HepG2 (cell line): ENCODE measurements around the gene TMEM61. TPM values are rescaled to one million over a fixed set of nuclear protein-coding genes. Genes with fewer than 3 reads are reported as not detected.
A peak's percentile ranks its signal among the peaks of the same experiment; 100 is the strongest.

ENCODE experiments used
- AHR ChIP-seq: IDR thresholded peaks from 2 replicates; pipeline ENCODE4 v1.6.1; 2018; ENCODE audit warnings: missing genetic modification reagents, missing compliant biosample characterization
- CSRNP1 ChIP-seq: sonication (generic); formaldehyde crosslinking; IDR thresholded peaks from 2 replicates; pipeline ENCODE4 v1.8.1; 2023; ENCODE audit warnings: mild to moderate bottlenecking, missing genetic modification reagents
- CTCF ChIP-seq: sonication (generic); formaldehyde crosslinking; IDR thresholded peaks from 2 replicates; pipeline ENCODE4 v1.5.0; 2020; ENCODE audit warnings: mild to moderate bottlenecking, missing genetic modification reagents, moderate library complexity
- DMTF1 ChIP-seq: sonication (generic); formaldehyde crosslinking; IDR thresholded peaks from 2 replicates; pipeline ENCODE4 v1.4.0; 2020; ENCODE audit warnings: mild to moderate bottlenecking, missing genetic modification reagents
- ELF3 ChIP-seq: IDR thresholded peaks from 2 replicates; pipeline ENCODE4 v1.6.1; 2016; ENCODE audit warnings: missing genetic modification reagents, missing compliant biosample characterization
- ERF ChIP-seq: IDR thresholded peaks from 2 replicates; pipeline ENCODE4 v1.6.1; 2018; ENCODE audit warnings: missing biosample characterization, missing genetic modification reagents
- FOXM1 ChIP-seq: sonication (generic); formaldehyde crosslinking; IDR thresholded peaks from 2 replicates; pipeline ENCODE4 v1.5.0; 2020; ENCODE audit warnings: missing genetic modification reagents
- GATAD2A ChIP-seq: IDR thresholded peaks from 2 replicates; pipeline ENCODE4 v1.6.1; 2016
- HDAC1 ChIP-seq: sonication (generic); formaldehyde crosslinking; IDR thresholded peaks from 2 replicates; pipeline ENCODE4 v1.5.1; 2020; ENCODE audit warnings: mild to moderate bottlenecking, missing genetic modification reagents
- NONO ChIP-seq, 2 experiments: fragments of 450-650 bp in 1 of 2; sonication (generic) in 1 of 2; formaldehyde crosslinking in 1 of 2; IDR thresholded peaks in 1 of 2; conservative IDR thresholded peaks in 1 of 2; 2 replicates each; pipeline versions ENCODE4 v1.6.1 to v1.8.0; 2017 to 2022; ENCODE audit warnings: mild to moderate bottlenecking in 1 of 2, missing genetic modification reagents in 1 of 2, moderate library complexity in 1 of 2
- NR3C1 ChIP-seq: sonication (generic); formaldehyde crosslinking; IDR thresholded peaks from 2 replicates; pipeline ENCODE4 v1.4.0; 2020; ENCODE audit warnings: missing genetic modification reagents
- PHF5A ChIP-seq: IDR thresholded peaks from one replicate; pipeline ENCODE4 v1.6.1; 2018; ENCODE audit warnings: low read depth, missing genetic modification reagents; ENCODE audit not compliant: unreplicated experiment
- SRF ChIP-seq: IDR thresholded peaks from 2 replicates; pipeline ENCODE4 v1.6.1; 2011; ENCODE audit warnings: mild to moderate bottlenecking, low read depth, low read length, moderate library complexity
- STAG1 ChIP-seq: sonication (generic); formaldehyde crosslinking; IDR thresholded peaks from 2 replicates; pipeline ENCODE4 v1.4.0; 2020; ENCODE audit warnings: missing genetic modification reagents
- THAP11 ChIP-seq: IDR thresholded peaks from 2 replicates; pipeline ENCODE4 v1.6.1; 2016; ENCODE audit warnings: missing biosample characterization, missing genetic modification reagents
- XRCC5 ChIP-seq: fragments of 200-400 bp; formaldehyde crosslinking; optimal IDR thresholded peaks from 2 replicates; pipeline ENCODE3; 2017; ENCODE audit warnings: mild to moderate bottlenecking, low read length
- ZGPAT ChIP-seq: IDR thresholded peaks from 2 replicates; pipeline ENCODE4 v1.6.1; 2016; ENCODE audit warnings: mild to moderate bottlenecking
- ZNF3 ChIP-seq: IDR thresholded peaks from 2 replicates; pipeline ENCODE4 v1.7.0; 2017; ENCODE audit warnings: inconsistent platforms
- ZNF550 ChIP-seq: sonication (generic); formaldehyde crosslinking; IDR thresholded peaks from 2 replicates; pipeline ENCODE4 v1.4.0; 2020; ENCODE audit warnings: mild to moderate bottlenecking, missing genetic modification reagents, borderline replicate concordance
- ZNF570 ChIP-seq: sonication (generic); formaldehyde crosslinking; IDR thresholded peaks from 2 replicates; pipeline ENCODE4 v1.4.0; 2020; ENCODE audit warnings: mild to moderate bottlenecking, missing genetic modification reagents, borderline replicate concordance
- ZNF607 ChIP-seq: sonication (generic); formaldehyde crosslinking; IDR thresholded peaks from 2 replicates; pipeline ENCODE4 v1.5.1; 2020; ENCODE audit warnings: missing genetic modification reagents, mild to moderate bottlenecking, borderline replicate concordance
- ZNF652 ChIP-seq: IDR thresholded peaks from 2 replicates; pipeline ENCODE4 v1.6.1; 2016; ENCODE audit warnings: low read depth, borderline replicate concordance
- ZNF780A ChIP-seq: sonication (generic); formaldehyde crosslinking; IDR thresholded peaks from 2 replicates; pipeline ENCODE4 v1.8.0; 2022; ENCODE audit warnings: mild to moderate bottlenecking, missing genetic modification reagents, moderate library complexity
- polyA plus RNA-seq, 8 experiments: library from polyadenylated mRNA; depleted of rRNA in 3 of 8; stranded (reverse) in 7 of 8; unstranded in 1 of 8; fragments of >200 nt; fragmentation: Illumina TruSeq in 4 of 8; extraction: Trizol in 4 of 8; gene quantifications; 2 replicates each; pipeline versions ENCODE4 v1.2.1 to v1.2.3, GENCODE V29; 2011 to 2016; ENCODE audit warnings: low read depth in 4 of 8, missing spikeins in 1 of 8, mixed read lengths in 1 of 8; ENCODE audit not compliant: insufficient read depth in 1 of 8
- total RNA-seq, 5 experiments: library from RNA; depleted of rRNA; stranded (reverse); fragments of >200 nt; fragmentation: Illumina TruSeq; extraction: Trizol; gene quantifications; 2 replicates each; pipeline ENCODE4 v1.2.3, GENCODE V29; 2016; ENCODE audit warnings: low read depth in 1 of 5

Gene TMEM61
- total and polyA plus RNA-seq, 2 of the 13 experiments (the other 11 are each of a cell fraction or from before 2014, with no cell fraction given) = not detected

GRCh38 chr1:54944610-54945392 is 35.6 kb upstream of the TMEM61 start (continued):
- TF ChIP-seq ZNF570 (CRISPR knock-in tag) = no peak
- 0 out of 2 replicates have a peak, but pooled peaks have one; percentile 59 for TF ChIP-seq ERF
- no peak for TF ChIP-seq CSRNP1 (CRISPR knock-in tag)
- TF ChIP-seq ZGPAT = peak; percentile 34; the same call in 1 of the 2 replicates
- TF ChIP-seq ZNF3 (CRISPR knock-in tag) = no peak
- no peak for TF ChIP-seq DMTF1 (CRISPR knock-in tag)
- no peak for TF ChIP-seq SRF
- no peak for TF ChIP-seq FOXM1 (CRISPR knock-in tag)
- no peak for TF ChIP-seq NR3C1
- TF ChIP-seq STAG1 (CRISPR knock-in tag) = peak; percentile 69
- TF ChIP-seq XRCC5 = peak; percentile 52
- TF ChIP-seq ZNF652 = peak; percentile 85
- TF ChIP-seq ZNF780A (CRISPR knock-in tag) = no peak
- TF ChIP-seq ZNF550 (CRISPR knock-in tag) = no peak
- 0 out of 2 replicates have a peak, but pooled peaks have one; percentile 28 for TF ChIP-seq GATAD2A (CRISPR knock-in tag)
- TF ChIP-seq AHR = no peak
- TF ChIP-seq NONO (IDR thresholded peaks at IDR 0.05) = no peak
- no peak for TF ChIP-seq NONO (CRISPR knock-in tag; conservative IDR thresholded peaks at IDR 0.05)
- no peak for TF ChIP-seq HDAC1 (CRISPR knock-in tag)
- 0 out of 2 replicates have a peak, but pooled peaks have one; percentile 45 for TF ChIP-seq ELF3 (CRISPR knock-in tag)
- peak; percentile 81 for TF ChIP-seq CTCF (CRISPR knock-in tag)
- 0 out of 2 replicates have a peak, but pooled peaks have one; percentile 13 for TF ChIP-seq THAP11 (CRISPR knock-in tag)
- TF ChIP-seq PHF5A (CRISPR knock-in tag) = no peak
- no peak for TF ChIP-seq ZNF607 (CRISPR knock-in tag)
